GM23338 (cell line): ENCODE data around the gene ZBP1. TPM values are rescaled to one million over a fixed set of nuclear protein-coding genes. Genes with fewer than 3 reads are reported as not detected.

Experiments used
- ATAC-seq: fragments of 200-7000 bp; cut with Tn5 transposase; 3 replicates; pipeline ENCODE4 v1.9.1; 2020
- DNase-seq: peaks from one replicate; pipeline ENCODE4 v3.0.0-alpha.2; 2015; ENCODE audit warnings: low spot score
- H2AFZ ChIP-seq: fragments of 200-600 bp; sonication (generic); 2 replicates; pipeline ENCODE4 v1.8.0; 2016; ENCODE audit warnings: antibody characterized with exemption, mild to moderate bottlenecking, moderate library complexity
- H3F3A ChIP-seq: fragments of 200-600 bp; sonication (generic); replicated peaks from 2 replicates; pipeline ENCODE4 v1.8.0; 2017; ENCODE audit warnings: antibody characterized with exemption, mixed run types, low read depth
- H3K27ac ChIP-seq: fragments of 200-600 bp; sonication (generic); 2 replicates; pipeline ENCODE4 v1.6.1; 2016; ENCODE audit warnings: low read depth
- H3K27me3 ChIP-seq: fragments of 200-600 bp; sonication (generic); 2 replicates; pipeline ENCODE4 v1.8.0; 2016; ENCODE audit warnings: mild to moderate bottlenecking, mixed run types, moderate library complexity; ENCODE audit not compliant: insufficient read depth
- H3K36me3 ChIP-seq: fragments of 200-600 bp; sonication (generic); 2 replicates; pipeline ENCODE4 v1.8.0; 2016; ENCODE audit warnings: mild to moderate bottlenecking; ENCODE audit not compliant: insufficient read depth
- H3K4me1 ChIP-seq: fragments of 200-600 bp; sonication (generic); 2 replicates; pipeline ENCODE4 v1.8.0; 2016; ENCODE audit warnings: mild to moderate bottlenecking, moderate library complexity; ENCODE audit not compliant: insufficient read depth
- H3K4me2 ChIP-seq: fragments of 200-600 bp; sonication (generic); 2 replicates; pipeline ENCODE4 v1.7.1; 2017; ENCODE audit warnings: mixed run types
- H3K4me3 ChIP-seq: fragments of 200-600 bp; sonication (generic); 2 replicates; pipeline ENCODE4 v1.6.1; 2016; ENCODE audit warnings: mixed run types
- H3K79me2 ChIP-seq: fragments of 200-600 bp; sonication (generic); replicated peaks from 2 replicates; pipeline ENCODE4 v1.8.0; 2017; ENCODE audit warnings: mild to moderate bottlenecking; ENCODE audit not compliant: insufficient read depth
- H3K9me2 ChIP-seq: fragments of 200-600 bp; sonication (generic); 2 replicates; pipeline ENCODE4 v1.8.0; 2017; ENCODE audit not compliant: insufficient read depth
- H4K20me1 ChIP-seq: fragments of 200-600 bp; sonication (generic); replicated peaks from 2 replicates; pipeline ENCODE4 v1.8.0; 2017; ENCODE audit warnings: mild to moderate bottlenecking; ENCODE audit not compliant: insufficient read depth
- H3K27ac Mint-ChIP-seq: 2 replicates; pipeline ENCODE4 v1.8.0; 2020; ENCODE audit warnings: inconsistent platforms, mild to moderate bottlenecking, moderate library complexity, mixed read lengths
- H3K27me3 Mint-ChIP-seq: 3 replicates; pipeline ENCODE4 v1.8.0; 2022; ENCODE audit warnings: low read depth, mild to moderate bottlenecking, moderate library complexity, mixed read lengths, inconsistent platforms; ENCODE audit not compliant: insufficient read depth, poor library complexity
- H3K36me3 Mint-ChIP-seq: 3 replicates; pipeline ENCODE4 v1.8.0; 2021; ENCODE audit warnings: low read depth, mild to moderate bottlenecking, inconsistent platforms, moderate library complexity, mixed read lengths
- H3K4me1 Mint-ChIP-seq: 3 replicates; pipeline ENCODE4 v1.8.0; 2020; ENCODE audit warnings: mild to moderate bottlenecking, inconsistent platforms, mixed read lengths
- H3K4me3 Mint-ChIP-seq: 3 replicates; pipeline ENCODE4 v1.8.0; 2021; ENCODE audit warnings: moderate library complexity, mild to moderate bottlenecking, inconsistent platforms, mixed read lengths
- H3K9me3 Mint-ChIP-seq: 3 replicates; pipeline ENCODE4 v1.8.0; 2020; ENCODE audit warnings: moderate library complexity, mild to moderate bottlenecking, inconsistent platforms, mixed read lengths
- CTCF ChIP-seq, 2 experiments: fragments of 200-600 bp in 1 of 2; sonication (generic) in 1 of 2; conservative IDR thresholded peaks; 2 replicates each; pipeline versions ENCODE4 v1.5.1 to v1.6.1; 2016 to 2017; ENCODE audit warnings: antibody characterized with exemption in 2 of 2, low read depth in 2 of 2, mild to moderate bottlenecking in 2 of 2, moderate library complexity in 1 of 2
- ETS1 ChIP-seq: IDR thresholded peaks from 2 replicates; pipeline ENCODE4 v1.6.1; 2016; ENCODE audit warnings: antibody characterized with exemption
- EZH2phosphoT487 ChIP-seq: fragments of 200-600 bp; sonication (generic); IDR thresholded peaks from one replicate; pipeline ENCODE4 v1.8.1; 2018; ENCODE audit warnings: antibody characterized with exemption; ENCODE audit not compliant: unreplicated experiment
- POLR2AphosphoS5 ChIP-seq: IDR thresholded peaks from 2 replicates; pipeline ENCODE4 v1.6.1; 2016; ENCODE audit warnings: antibody characterized with exemption, low read depth
- REST ChIP-seq: IDR thresholded peaks from one replicate; pipeline ENCODE4 v1.6.1; 2018; ENCODE audit warnings: antibody characterized with exemption; ENCODE audit not compliant: unreplicated experiment
- ZNF331 ChIP-seq: fragments of 250-450 bp; sonication (Bioruptor Pico); IDR thresholded peaks from 2 replicates; pipeline ENCODE4 v1.5.0; 2020; ENCODE audit warnings: low read depth, mild to moderate bottlenecking, moderate library complexity
- ZNF462 ChIP-seq: fragments of 250-450 bp; sonication (Bioruptor Pico); IDR thresholded peaks from 2 replicates; pipeline ENCODE4 v1.5.0; 2020; ENCODE audit warnings: mild to moderate bottlenecking, moderate library complexity
- polyA plus RNA-seq: library from polyadenylated mRNA; unstranded; fragments of >200 nt; fragmentation: Nextera tagmentation; extraction: Ambion mirVana; gene quantifications from 2 replicates; pipeline ENCODE4 v1.2.1, GENCODE V29; 2016
- total RNA-seq: library from RNA; depleted of rRNA; stranded (reverse); fragments of >200 nt; shearing (Covaris generic); gene quantifications from 2 replicates; pipeline ENCODE4 v1.2.3, GENCODE V29; 2014

Gene ZBP1
- total and polyA plus RNA-seq, 2 experiments from 2014 or later = not detected

- Mint-ChIP-seq H3K36me3 (no peaks in the 10 kb centered on the region), H3K4me1 (peaks cover 53% of the 10 kb centered on the region), H3K27ac (peak overlapping the region; percentile 94; the same call in 1 of the 2 replicates), H3K27me3 (peaks cover 15% of the 10 kb centered on the region), H3K9me3 (no peaks in the 10 kb centered on the region; the same call in 2 of the 3 replicates), H3K4me3 (no peak overlapping the region)
- no peak overlapping the region for H3K27ac ChIP-seq
- peaks cover 23% of the 10 kb centered on the region; the same call in 1 of the 2 replicates for H4K20me1 ChIP-seq
- no peak overlapping the region for H3K4me3 ChIP-seq
- TF ChIP-seq ZNF331 (CRISPR knock-in tag) (no peak), ETS1 (no peak), POLR2AphosphoS5 (no peak), CTCF (conservative IDR thresholded peaks at IDR 0.05; ENCODE audit: low read depth in 2 of 2) (no peak), REST (no peak), EZH2phosphoT487 (no peak), ZNF462 (CRISPR knock-in tag) (no peak)
- no peak overlapping the region for H3K4me2 ChIP-seq
- ATAC-seq (no peak), DNase-seq (no peak)
- no peak overlapping the region for H2AFZ ChIP-seq
- H3K9me2 ChIP-seq = no peaks in the 10 kb centered on the region
- peaks cover 15% of the 10 kb centered on the region for H3K4me1 ChIP-seq
- no peaks in the 10 kb centered on the region for H3F3A ChIP-seq
- no peaks in the 10 kb centered on the region for H3K36me3 ChIP-seq
- H3K79me2 ChIP-seq = peaks cover 90% of the 10 kb centered on the region
- no peaks in the 10 kb centered on the region for H3K27me3 ChIP-seq
Measured at GRCh38 chr20:57666834-57667157, 46.6 kb upstream of the ZBP1 start.
